Measurements from ENCODE around the gene SFN.
"Not testable (repeated sequence)": the region's sequence is repeated elsewhere in the genome, so short reads cannot be mapped to it uniquely, and the experiment has no call there.

SFN gene

GRCh38 chr1:26862781-26863684, at the start of gene SFN:
Gene SFN (plus strand): TSS chr1:26863149. CDS start chr1:26863213, 64 bp downstream.
- peak; percentile 72 for DNase-seq

- no peak for DNase-seq
Measured at GRCh38 chr1:26814377-26814776, 48.6 kb upstream of the SFN start.

GRCh38 chr1:26814893-26815292, 48.1 kb upstream of the SFN start:
- no peak for DNase-seq

GRCh38 chr1:26820784-26821269, 42.1 kb upstream of the SFN start:
- no peak for DNase-seq

DNA sequence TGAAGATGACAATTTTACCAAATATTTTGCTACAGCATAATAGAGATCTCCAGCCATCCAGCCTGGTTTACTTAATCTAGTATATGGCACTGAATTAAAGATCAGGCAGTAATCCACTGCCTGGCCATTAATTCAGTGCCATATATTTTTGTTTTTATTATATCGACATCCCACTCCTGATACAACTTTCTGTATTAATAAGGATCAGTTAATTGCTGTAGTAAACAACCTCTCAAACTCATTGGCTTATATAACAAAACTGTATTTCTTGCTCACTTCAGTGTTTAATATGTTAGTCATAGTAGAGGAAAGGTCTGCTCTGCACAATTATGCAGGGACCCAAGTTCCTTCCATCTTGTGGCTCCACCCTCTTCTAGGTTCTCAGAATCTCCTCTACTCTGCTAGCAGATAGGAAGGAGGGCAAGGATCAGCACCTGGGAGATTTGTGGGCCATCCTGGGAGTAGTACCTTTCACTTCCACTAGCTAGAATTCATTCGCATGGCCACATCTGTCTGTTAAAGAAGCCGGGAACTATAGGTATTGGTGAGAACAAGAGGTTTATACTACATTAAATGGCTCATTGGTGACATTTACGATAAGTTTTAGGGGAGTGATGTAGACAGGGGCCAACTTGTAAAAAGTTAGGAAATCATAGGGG, 40.1 kb upstream of the SFN start:
- DNase-seq, result no peak

- no peak for DNase-seq
Measured at GRCh38 chr1:26824731-26825130, 38.2 kb upstream of the SFN start.

DNA sequence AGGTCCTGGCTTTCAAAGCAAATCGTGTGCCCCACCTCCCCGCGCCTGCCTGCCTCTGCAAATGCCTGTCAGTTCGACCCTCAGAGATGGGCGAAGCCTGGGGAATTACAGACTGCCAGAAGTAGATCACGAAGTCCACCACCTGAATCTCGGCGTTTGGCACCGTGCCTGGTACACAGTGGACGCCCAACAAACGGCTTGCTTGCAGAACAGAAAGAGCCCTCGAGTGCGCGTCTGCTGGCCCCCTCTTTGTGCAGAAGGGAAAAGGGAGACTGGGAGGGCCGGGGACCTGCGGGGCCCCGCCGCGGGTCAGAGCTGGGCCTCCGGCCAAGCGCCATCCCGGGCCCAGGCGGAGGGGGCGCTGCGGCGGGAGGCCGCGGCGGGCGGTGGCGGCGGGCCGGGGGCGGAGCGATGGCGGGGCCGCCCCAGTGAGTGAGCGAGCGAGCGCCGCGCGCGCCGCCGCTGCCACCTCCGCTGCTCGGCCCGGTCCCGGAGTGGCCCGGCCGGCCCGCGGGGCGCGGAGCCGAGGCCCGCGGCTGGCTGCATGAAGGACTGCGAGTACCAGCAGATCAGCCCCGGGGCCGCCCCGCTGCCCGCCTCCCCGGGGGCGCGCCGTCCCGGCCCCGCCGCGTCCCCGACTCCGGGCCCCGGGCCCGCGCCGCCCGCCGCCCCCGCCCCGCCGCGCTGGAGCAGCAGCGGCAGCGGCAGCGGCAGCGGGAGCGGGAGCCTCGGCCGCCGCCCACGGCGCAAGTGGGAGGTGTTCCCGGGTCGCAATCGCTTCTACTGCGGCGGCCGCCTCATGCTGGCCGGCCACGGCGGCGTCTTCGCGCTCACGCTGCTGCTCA, 36.5 kb upstream of the SFN start, which contains the start of gene ZDHHC18:
ZDHHC18 (plus strand) TSS at position 428 of the 845 bp plus-strand sequence; CDS start at position 545, 117 bp downstream.
- DNase-seq, result peak; percentile 23

DNA sequence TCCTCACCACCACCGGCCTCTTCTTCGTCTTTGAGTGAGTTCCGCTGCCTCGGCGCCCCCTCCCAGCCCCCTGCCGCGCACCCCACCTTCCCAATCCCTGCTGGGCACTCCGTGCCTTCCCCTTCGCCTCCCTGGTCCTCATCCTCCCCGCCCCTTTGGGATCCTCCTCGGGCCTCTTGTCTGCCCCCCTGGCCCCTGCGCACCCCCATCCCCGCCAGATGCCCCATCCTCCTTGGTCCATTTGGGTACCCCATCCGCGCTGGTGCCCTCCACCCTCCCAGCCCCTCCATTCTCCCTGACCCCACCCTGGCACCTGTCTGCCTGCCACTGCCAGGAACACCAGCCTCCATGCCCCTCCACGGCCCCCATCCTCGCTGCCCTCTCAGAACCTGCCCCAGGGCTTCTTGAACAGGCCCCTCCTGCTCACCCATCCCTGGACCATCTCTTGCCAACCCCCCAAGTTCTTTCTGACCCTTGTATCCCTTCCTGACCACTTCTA, 35.8 kb upstream of the SFN start:
- DNase-seq, result no peak

DNA sequence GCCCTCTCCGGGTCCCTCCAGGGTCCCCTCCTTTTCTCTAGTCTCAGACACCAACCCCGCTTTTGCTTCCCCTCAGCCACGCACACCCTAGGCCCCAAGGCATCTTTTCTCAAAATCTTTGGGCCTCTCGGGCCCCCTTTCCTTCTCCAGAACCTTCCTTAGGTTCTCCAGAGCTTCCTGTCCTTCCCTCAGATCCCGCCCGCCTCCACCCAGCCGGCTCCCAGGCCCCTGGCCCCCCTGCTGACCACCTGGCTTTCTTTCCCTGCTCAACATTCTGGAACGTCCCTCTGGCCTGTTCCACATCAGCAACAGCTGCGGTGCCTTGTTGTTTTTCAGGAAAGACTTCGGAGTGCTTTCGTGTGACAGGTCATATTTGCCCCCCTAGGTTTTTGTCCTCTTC, 35.3 kb upstream of the SFN start:
- no peak for DNase-seq

DNA sequence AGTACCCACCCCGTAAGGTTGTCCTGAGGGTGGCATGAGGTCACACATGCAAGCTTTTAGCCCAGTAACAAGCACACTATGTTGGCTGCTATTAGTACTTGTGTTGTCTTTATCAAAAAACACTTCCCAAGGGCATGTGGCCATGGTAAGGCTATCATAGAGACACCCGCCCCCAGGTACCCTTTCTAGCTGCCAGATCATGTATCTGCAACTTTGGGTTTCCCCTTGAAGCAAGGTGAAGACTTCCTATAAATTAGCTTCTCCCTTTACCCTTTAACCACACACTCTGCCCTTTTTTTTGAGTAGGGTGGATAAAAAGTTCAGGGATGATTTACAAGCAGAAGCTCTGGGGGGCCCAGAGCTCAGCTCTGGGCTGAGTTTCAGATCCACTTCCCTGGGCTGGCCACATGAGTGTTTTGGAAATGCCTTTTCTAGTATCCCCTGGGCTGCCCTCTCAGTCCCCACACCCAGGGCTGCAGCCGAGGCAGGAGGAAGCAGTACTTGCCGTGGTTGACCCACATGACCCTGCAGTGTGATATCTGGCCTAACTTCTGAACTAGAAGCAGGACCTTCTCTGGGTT, 34.4 kb upstream of the SFN start:
- no peak for DNase-seq

- DNase-seq, result no peak
Measured at GRCh38 chr1:26829184-26829911, 33.6 kb upstream of the SFN start.

DNA sequence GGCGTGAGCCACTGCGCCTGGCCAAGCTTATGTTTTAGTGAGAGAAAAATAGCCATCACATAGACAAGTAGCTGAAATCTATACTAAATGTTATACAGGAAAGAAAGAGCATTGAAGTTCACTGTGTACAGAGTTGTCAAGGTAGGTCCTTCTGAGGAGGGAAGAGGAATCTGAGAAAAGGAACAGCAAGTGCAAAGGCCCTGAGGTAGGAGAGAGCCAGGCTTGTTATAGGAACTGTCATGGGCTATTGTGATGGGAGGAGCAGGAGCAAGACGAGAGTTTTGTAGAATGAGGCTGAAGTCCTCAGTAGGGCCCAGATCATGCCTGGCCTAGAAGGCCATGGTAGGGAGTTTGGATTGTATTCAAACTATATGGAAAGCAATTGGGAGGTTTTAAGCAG, 31.9 kb upstream of the SFN start:
- DNase-seq, result no peak

DNA sequence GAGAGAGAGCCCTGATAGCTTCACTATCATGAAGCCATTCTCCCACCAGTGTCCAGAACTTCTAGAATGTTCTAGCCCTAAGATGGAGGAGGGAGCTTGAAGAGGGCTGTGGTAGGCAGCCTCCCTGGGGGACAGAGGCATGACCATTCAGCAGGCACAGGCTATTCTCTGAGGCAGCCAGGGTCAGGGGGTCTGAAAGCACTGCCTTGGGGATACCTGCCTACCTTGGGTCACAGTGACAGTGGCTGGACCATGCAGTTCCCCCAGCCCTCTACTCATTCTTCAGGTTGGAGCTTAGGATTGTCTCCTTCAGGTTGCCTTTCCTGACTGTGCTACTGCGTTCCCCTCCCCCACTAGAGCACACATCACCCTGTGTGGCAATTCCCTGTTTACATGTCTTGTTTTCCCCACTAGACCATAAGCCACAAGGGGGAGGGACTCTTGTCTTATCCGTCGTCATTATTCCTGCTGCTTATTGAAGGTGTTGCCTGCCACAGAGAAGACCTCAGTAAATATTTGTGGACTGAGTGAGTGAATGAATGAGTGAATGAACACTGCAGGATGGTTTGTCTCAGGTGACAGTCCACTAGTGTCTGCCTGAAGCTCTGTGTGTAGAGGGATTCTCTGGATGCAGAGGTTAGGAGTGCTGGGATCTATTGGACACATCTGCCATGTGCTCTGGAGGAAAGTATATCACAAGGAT, 31.3 kb upstream of the SFN start:
- no peak for DNase-seq

DNA sequence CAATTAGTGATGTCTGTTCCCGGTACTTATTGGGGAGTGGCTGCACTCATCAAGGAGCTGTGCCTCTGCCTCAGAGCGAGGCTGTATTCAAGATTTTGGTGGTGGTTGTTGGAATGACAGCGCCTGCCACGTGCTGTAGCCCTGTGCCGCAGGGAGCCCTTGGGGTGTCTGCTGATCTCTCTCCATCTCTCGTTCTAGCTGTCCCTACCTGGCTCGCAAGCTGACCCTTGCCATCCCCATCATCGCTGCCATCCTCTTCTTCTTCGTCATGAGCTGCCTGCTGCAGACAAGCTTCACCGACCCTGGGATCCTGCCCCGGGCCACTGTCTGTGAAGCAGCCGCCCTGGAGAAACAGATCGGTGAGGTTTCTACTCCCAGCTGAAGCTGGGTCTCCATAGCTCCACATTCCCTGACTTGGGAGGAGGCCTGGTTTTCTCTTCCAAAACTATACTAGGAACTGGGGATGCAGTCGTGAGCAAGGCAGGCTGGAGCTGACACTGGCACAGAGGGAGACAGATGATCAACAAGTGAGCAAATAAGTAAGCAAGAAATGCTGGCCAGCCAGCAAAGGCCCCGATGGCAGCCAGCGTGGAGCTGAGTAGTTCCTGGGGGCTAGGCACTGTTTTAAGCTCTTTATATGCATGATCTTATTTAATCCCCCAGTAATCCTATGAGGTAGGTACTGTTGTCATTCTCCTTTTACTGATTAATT, 30.5 kb upstream of the SFN start:
- DNase-seq, result no peak

- no peak for DNase-seq
Measured at GRCh38 chr1:26833432-26834405, 29.2 kb upstream of the SFN start.

GRCh38 chr1:26837665-26838064, 25.3 kb upstream of the SFN start:
- DNase-seq, result not testable (repeated sequence)

- no peak for DNase-seq
Measured at GRCh38 chr1:26838474-26839338, 24.2 kb upstream of the SFN start.

GRCh38 chr1:26839339-26839722, 23.6 kb upstream of the SFN start:
- no peak for DNase-seq

Data from NCI-H774 (cell line).